GM19455 (cell line): ENCODE results near the gene ACTR2.
"Not testable (repeated sequence)": the region's sequence is repeated elsewhere in the genome, so short reads cannot be mapped to it uniquely, and the experiment has no call there.

Experiments used
- ATAC-seq: cut with Tn5 transposase; IDR thresholded peaks from one replicate; pipeline ENCODE4 v1.9.1; 2021; ENCODE audit not compliant: unreplicated experiment

Gene ACTR2

DNA sequence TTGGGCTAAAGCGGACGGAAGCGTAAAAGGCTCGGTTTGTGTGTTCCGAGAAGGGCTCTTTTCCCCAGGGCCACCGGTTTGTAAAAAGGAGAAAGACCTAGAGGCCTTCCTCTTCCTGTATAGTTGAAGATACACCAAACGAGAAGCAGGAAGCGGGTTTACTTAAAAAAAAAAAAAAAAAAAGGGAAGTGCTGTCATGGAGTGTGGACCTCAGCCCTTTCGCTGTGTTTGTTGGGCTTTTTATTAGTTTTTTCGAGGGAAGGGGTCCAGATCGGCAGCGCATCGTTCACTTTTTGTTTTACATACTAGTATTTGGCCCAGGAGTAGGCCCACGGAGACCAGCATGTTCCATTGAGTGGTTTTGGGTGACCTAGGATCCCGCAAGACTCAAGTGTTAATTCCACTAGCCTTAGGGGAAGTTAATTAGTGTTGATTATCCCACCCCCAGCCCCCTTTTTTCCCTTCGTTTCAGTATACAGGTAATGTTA lies 676 bp downstream of the ACTR2 start:
- peak; percentile 45 for ATAC-seq

DNA sequence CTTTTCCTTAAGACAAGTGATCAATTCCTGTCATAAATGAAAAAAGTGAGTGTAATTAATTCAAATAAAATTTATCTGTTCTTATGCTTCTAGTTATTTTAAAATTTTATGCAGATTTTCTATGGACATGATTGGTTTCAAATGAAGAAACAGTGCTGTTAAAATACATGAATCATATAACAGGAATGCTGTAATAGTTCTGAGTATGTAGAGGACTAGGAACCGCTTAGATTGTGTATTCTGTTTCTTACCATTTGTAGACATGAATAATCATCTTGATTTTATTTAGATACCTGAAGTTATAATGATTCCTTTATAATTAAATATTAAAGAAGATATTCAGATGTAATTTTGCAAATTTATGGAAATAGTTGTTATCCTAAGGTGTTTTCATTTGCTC lies 3.5 kb downstream of the ACTR2 start:
- no peak for ATAC-seq

DNA sequence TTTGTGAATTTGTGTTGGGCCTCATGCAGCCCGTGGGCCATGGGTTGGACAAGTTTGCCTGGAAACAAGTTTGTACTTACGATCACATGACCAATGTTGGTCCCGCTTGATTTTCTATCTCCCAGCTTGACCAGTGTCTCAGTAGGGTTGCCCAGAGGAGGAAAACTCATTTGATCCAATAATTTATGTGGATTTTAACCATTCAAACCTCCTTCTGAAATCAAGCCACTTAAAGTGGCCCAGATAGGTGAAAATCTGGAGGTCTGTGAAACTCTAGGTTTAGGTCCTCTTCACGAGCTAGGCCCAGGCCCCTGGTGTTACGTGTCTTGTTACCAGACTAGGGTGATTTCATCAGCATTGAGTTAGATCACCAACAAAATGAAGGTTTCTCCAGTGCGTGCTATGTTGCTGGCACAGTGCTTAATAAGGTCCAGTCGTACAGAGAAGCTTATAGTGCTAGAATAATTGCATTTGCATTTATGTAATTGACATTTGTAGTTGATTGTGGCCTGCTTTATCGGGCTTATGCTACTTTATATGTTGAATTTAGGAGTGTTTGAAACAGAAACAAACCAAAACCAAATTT lies 4.4 kb downstream of the ACTR2 start:
- no peak for ATAC-seq

DNA sequence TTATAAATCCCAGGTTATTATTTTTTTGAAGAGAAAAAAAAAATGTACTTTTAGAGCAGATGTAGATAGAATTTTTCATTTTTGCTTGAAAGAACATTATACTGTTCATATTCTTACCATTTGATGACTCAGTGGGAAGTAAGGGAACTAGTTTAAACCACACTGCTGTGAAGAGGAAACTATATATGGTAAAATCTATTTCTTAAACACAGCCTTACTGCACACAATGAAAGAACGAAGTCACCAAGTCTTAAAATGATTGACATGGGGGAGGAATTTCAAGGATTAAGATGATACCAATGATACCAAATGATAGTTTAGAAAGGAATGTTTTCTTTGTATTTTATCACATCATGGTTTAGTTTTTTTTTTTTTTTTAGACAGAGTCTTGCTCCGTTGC lies 5.0 kb downstream of the ACTR2 start:
- ATAC-seq, result no peak

DNA sequence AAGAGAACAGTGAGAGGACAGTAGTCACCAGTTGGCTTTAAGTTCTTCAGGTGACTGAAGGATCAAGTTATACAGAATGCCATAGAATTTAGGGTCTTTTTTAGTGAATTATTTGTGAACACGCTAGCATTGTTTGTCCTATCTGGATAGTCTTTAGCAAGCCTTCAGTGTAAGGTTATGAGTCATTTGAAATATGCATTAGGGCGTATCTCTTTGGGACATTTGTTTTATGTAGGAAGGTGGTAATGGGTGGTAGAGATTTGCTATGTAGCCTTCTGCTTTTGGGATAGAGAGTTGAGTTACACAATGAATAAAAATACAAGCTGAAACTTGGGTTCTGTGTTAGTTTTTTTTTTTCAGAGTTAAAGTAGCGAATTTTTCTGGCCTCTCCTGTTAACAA lies 13.0 kb downstream of the ACTR2 start:
- no peak for ATAC-seq

DNA sequence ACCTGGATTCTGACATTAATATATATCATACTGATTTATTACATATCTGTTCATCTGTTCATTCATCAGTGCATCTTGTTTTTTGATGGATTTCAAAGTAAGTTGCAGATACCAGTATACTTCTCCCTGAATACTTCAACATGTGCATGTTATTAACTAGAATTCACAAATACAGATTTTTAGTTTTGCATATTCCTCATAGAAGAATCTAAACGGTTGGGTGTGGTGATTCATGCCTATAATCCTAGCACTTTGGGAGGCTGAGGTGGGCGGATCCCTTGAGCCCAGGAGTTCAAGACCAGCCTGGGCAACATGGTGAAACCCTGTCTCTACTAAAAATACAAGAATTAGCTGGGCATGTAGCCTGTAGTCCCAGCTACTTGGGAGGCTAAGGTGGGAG lies 16.8 kb downstream of the ACTR2 start:
- ATAC-seq, result not testable (repeated sequence)

DNA sequence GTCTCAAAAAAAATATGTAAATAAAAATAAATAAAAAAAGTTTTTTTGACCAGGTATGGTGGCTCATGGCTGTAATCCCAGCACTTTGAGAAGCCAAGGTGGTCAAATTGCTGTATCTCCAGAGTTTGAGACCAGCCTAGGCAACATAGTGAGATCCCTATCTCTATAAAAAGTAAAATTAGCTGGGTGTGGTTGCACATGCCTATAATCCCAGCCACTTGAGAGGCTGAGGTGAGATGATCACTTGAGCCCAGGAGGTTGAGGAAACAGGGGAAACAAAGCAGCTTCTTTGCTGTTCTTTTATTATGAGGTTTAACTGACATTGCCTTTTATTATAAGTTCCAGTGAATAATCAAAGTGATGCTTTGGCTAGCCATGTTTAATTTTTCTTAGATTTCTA lies 25.0 kb downstream of the ACTR2 start:
- ATAC-seq, result no peak

DNA sequence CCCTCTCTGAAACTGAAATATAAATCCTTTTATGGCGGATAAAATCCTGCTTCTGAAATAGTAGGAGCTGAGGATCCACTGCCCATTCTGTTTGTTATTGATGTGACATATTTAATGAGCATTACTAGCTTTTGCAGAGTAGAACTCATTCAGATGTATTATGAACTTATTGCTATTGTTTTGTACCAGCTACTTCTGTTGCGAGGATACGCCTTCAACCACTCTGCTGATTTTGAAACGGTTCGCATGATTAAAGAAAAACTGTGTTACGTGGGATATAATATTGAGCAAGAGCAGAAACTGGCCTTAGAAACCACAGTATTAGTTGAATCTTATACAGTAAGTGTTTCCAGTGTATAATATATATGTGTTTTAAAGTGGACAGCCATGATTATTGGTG lies 27.7 kb downstream of the ACTR2 start:
- no peak for ATAC-seq

DNA sequence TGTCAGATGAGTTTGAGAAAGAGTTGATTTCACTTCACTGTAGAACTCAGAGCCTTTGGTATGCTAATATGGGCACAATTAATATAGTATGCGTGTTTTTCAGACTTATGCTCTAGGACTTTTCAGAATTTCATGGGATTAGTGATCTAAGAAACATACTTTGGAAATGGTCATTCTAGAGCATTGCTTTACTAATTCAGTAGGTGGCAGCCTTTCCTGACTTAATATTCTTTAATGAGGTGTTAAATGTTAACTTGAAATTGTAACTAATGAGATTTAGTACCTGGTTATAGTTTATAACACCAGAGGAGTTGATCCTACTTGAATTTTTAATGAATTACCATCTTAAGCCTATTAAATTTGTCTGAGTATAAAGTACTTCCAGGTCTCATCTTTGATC lies 28.4 kb downstream of the ACTR2 start:
- ATAC-seq, result no peak

DNA sequence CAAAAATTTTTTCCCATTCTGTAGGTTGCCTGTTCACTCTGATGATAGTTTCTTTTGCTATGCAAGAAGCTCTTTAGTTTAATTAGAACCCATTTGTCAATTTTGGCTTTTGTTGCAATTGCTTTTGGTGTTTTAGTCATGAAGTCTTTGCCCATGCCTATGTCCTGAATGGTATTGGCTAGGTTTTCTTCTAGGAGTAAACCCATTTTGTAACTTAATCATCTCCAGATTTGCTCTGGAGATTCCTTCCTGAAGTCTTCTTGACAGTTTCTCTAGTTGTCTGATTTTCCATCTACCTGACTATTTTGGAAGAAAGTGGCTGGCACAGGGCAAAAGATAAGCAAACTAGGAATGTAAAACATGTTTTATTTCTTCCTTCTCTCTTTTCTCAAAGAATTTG lies 30.2 kb downstream of the ACTR2 start:
- ATAC-seq, result not testable (repeated sequence)

DNA sequence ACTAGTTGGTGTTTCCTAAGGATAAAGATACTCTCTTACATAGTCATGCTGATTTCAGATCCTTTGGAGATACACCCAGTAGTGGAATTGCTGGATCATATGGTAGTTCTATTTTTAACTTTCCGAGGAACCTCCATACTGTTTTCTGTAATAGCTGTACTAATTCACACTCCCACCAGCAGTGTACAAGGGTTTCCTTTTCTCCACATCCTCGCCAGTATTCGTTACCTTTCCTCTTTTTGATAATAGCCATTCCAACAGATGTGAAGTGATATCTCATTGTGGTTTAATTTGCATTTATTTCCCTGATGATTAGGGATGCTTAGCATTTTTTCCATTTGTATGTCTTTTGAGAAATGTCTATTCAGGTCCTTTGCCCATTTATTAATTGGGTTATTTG lies 34.0 kb downstream of the ACTR2 start:
- ATAC-seq, result no peak

DNA sequence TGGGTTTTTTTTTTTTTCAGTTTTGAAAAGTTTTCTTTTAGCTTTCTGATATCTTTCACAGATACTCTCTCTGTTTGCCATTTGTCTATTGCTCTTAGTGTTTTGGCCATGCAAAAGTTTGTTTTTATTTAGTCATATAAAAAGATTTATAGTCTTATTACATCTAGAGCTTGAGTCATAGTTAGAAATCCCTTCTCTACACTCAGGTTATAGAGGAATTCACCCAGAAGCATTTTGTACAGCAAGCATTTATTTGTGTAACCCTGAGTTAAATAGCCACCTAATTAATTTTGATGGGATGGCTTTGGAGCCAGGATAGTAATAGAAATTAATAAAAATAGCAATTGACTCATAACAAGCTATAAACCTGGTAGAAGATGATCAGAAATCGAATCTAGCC lies 35.6 kb downstream of the ACTR2 start:
- ATAC-seq, result no peak

DNA sequence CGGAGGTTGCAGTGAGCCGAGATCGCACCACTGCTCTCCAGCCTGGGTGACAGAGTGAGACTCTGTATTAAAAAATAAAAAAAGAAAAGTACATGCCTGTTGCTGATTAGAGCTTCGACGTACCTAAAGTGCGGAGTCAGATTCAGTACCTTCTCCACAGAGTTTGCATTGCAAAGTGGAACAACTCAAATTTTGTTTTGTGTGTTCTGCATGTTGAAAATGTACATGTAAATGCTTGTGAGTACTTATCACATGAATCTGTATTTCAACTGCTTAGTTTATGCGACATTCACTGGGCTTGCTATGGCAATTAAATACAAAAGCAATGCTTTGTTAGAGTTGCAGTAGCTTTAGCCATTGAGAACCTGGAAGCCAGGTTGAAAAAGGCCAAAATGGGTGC lies 36.4 kb downstream of the ACTR2 start:
- ATAC-seq, result no peak

DNA sequence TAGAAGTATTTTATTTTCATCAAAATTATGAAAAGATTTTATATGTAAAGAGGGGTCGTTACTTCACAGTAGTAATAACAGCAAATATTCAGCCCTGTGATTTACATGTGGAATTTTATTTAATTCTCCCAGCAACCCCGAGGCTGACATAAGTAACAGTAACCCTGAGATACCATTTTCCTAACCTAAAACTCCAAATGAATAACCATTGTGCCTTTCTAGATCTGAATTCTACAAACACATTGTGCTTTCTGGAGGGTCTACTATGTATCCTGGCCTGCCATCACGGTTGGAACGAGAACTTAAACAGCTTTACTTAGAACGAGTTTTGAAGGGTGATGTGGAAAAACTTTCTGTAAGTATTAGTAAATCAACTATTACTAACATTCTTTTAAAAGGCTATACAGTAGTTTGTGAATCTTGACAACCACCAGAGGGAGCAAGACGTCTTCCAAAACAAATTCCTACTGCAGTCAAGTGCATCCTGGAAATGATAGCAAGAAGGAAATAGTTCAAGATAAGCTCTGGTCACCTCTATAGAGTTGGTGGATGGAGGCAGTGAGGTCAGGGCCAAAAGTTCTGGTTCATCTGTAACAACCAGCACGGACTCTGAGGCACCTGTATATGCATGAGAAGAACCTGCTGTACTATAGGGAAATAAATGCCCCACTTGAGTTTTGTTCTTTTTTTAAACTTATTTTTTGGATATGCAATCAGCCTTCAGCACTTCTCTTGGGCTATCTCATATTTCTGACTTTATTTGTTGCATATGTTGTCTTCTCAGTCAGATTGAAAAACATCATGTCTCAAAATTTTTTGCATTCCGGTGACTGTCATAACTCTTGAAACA lies 37.4 kb downstream of the ACTR2 start:
- ATAC-seq, result no peak

DNA sequence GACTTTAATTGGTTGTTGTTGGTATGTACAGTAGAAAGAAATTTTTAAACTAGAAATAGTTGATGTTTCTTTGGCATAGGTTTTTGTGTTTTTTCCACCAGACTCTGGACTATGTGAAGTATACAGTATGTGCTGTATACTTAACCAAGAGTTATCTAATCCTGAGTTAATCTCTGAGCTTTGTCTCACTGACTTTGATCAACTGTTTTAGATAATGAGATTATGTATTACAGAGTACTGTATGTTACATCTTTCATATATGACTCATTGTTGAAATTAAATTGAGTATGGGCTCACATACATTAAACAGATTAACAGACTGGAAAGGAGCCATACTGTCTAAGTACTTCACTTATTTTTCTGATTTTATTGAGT lies 38.0 kb downstream of the ACTR2 start:
- ATAC-seq, result no peak

DNA sequence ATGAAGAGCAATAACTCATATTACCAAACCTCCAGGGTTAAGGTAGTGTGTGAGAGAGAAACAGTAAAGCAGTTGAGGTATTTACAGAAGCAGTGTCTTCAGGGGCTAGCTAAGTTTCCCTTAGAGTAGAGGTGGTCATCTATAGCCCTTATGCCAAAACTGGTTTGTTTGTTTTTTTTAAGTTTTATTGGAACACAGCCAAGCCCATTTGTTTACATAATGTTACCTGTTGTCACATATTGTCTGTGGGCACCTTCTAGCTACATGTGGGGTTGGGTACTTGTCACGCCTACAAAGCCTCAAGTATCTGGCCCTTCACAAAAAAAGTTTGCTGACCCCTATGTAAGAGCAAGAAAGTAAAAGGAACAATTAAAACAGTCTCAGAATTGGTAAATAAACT lies 39.4 kb downstream of the ACTR2 start:
- ATAC-seq, result no peak

DNA sequence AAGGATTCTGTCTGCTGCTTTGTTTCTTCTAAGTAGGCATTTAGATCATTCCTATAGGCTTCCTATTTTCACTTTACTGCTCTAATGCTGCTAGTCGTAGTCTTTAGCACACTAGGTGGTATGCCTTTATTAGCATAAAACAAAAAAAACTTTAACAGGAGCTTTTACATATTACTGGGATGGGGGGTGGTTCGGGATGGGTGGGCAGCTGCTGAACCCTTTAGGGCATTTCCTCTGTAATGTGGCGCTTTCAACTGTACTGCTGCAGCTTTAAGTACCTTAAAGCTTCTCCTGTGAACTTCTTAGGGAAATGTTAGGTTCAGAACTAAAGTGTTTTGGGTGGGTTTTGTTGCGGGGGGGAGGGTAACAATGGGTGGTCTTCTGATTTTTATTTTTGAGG lies 41.3 kb downstream of the ACTR2 start:
- ATAC-seq, result no peak

DNA sequence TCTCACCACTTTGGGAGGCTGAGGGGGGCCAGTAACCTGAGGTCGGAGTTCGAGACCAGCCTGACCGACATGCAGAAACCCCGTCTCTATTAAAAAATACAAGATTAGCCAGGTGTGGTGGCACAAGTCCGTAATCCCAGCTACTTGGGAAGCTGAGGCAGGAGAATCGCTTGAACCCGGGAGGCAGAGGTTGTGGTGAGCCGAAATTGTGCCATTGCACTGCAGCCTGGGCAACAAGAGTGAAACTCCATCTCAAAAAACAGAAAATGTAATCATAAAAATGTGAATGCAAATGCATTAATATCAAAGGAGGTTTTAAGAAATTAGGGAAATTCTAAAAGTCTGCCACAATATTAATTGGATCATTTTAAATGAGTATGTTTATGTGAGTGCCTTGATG lies 45.7 kb downstream of the ACTR2 start:
- no peak for ATAC-seq

DNA sequence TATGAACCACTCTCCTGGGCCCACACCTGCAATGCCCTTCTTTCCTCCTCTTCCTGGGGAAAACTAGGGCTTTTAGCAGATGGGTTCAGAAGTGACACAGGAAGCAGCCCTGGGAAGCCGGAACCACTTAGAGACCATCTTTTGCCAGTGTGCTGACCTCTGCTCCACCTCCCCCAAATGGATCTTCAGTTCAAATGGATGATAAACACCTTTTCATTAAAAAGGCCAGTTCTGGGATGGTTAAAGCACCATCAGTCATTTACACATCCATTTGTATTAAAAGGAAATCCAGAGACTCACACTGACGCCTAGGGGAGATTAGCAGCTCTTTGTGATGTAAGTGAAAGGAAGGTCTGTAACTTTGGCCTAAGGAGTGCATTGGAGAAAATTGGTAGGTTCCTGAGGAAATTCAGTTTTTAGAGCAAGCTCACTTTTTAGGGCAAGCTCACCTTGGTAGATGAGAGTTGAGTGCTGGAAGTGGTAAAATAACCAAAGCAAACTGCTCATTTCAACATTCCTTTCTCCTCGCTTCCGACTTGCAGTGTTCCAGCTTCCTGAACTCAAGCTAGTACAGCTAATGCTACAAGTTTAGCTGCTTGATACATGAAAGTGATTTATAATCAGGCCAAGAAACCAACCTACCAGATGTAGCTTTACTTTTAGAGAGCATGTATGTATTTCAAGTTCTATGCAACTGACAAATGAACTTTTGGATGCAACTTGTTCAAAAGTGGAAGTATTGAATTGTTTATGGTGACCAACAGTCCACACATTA lies 47.7 kb downstream of the ACTR2 start:
- ATAC-seq, result no peak

DNA sequence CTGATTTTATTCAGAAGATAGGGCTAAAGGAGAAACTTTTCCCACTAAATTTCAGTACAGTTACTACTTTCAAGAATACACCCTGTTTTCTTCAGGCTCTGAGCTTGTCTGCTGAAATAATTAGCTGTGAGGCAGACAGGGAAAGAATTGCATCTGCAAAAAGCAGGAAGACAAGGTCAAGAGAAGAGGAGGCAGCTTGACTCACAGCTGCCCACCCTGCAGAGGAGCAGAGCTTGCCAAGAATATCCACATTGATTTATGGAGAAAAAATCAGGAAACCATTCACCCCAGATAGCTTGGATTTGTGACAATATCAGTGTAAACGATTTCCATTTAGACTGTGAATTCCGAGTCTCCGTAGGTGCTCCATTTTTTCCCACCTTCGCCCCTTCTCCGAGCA lies 49.0 kb downstream of the ACTR2 start:
- no peak for ATAC-seq

DNA sequence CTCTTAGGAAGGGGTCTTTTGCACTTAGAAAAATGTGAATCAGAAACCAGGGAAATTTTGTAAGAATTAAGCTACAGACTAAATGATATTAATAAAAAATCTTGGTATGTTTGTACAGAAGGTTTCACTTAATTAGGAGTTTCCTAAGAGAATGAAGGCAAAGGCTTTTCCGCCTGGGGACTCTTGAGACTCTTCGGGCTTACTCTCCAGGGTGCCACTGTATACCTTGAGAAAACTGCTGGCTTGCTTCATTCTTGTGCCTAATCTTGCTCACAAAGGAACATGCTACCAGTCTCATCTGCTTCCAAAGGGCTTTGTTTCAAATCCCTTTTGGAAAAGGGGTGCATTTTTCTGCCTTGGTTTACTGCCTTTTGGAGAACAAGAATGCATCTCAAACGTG lies 49.5 kb downstream of the ACTR2 start:
- ATAC-seq, result no peak
